Chondrocyte (in vitro differentiated cells): ENCODE measurements around the gene CACNA1C. TPM values are rescaled to one million over a fixed set of nuclear protein-coding genes. Genes with fewer than 3 reads are reported as not detected.

Experiments used
- DNase-seq: peaks from one replicate; pipeline ENCODE4 v3.0.0; 2021; ENCODE audit warnings: mixed read lengths, low spot score
- H3K27ac Mint-ChIP-seq: one replicate; pipeline ENCODE4 v1.8.0; 2021; ENCODE audit warnings: mild to moderate bottlenecking, moderate library complexity, mixed read lengths; ENCODE audit not compliant: unreplicated experiment
- H3K27me3 Mint-ChIP-seq: 2 replicates; pipeline ENCODE4 v1.8.0; 2021; ENCODE audit warnings: low read depth, mixed read lengths
- H3K36me3 Mint-ChIP-seq: 2 replicates; pipeline ENCODE4 v1.8.0; 2021; ENCODE audit warnings: low read depth, mixed read lengths
- H3K4me1 Mint-ChIP-seq: 2 replicates; pipeline ENCODE4 v1.8.0; 2021; ENCODE audit warnings: low read depth, mild to moderate bottlenecking, mixed read lengths
- H3K4me3 Mint-ChIP-seq: one replicate; pipeline ENCODE4 v1.8.0; 2021; ENCODE audit warnings: mild to moderate bottlenecking, moderate library complexity, mixed read lengths; ENCODE audit not compliant: unreplicated experiment
- H3K9me3 Mint-ChIP-seq: 2 replicates; pipeline ENCODE4 v1.8.0; 2021; ENCODE audit warnings: low read depth, mixed read lengths
- CTCF ChIP-seq: fragments of 200-600 bp; sonication (generic); IDR thresholded peaks from 2 replicates; pipeline ENCODE4 v1.5.0; 2021; ENCODE audit warnings: antibody characterized with exemption, mild to moderate bottlenecking, moderate library complexity
- total RNA-seq: library from RNA; stranded (reverse); gene quantifications from 3 replicates; pipeline ENCODE4 v1.2.1, GENCODE V29; 2021

Gene CACNA1C
- total RNA-seq, 1 donor from 2014 or later: 27.0 TPM

GRCh38 chr12:2084553-2085296, 31.9 kb downstream of the CACNA1C start:
- no peak for TF ChIP-seq CTCF
- Mint-ChIP-seq H3K36me3 (peaks cover 3% of the 10 kb centered on the region), H3K27ac (peak overlapping the region; percentile 86), H3K4me1 (peaks cover 66% of the 10 kb centered on the region), H3K4me3 (no peak overlapping the region), H3K9me3 (peaks cover 5% of the 10 kb centered on the region), H3K27me3 (no peaks in the 10 kb centered on the region)
- no peak for DNase-seq

GRCh38 chr12:2092354-2092753, 39.6 kb downstream of the CACNA1C start:
- H3K36me3 Mint-ChIP-seq: peaks cover 1% of the 10 kb centered on the region
- TF ChIP-seq CTCF: no peak
- no peaks in the 10 kb centered on the region for H3K9me3 Mint-ChIP-seq
- no peak overlapping the region for H3K27ac Mint-ChIP-seq
- no peak for DNase-seq
- no peak overlapping the region for H3K4me3 Mint-ChIP-seq
- H3K27me3 Mint-ChIP-seq: no peaks in the 10 kb centered on the region
- peaks cover 38% of the 10 kb centered on the region for H3K4me1 Mint-ChIP-seq

GRCh38 chr12:2092890-2093289, 40.1 kb downstream of the CACNA1C start:
- H3K36me3 Mint-ChIP-seq: peaks cover 1% of the 10 kb centered on the region
- no peaks in the 10 kb centered on the region for H3K27me3 Mint-ChIP-seq
- no peaks in the 10 kb centered on the region for H3K9me3 Mint-ChIP-seq
- TF ChIP-seq CTCF: no peak
- H3K4me3 Mint-ChIP-seq: no peak overlapping the region
- H3K4me1 Mint-ChIP-seq: peaks cover 41% of the 10 kb centered on the region
- DNase-seq: no peak
- peak overlapping the region; percentile 63 for H3K27ac Mint-ChIP-seq

- peaks cover 53% of the 10 kb centered on the region for H3K4me1 Mint-ChIP-seq
- no peaks in the 10 kb centered on the region for H3K36me3 Mint-ChIP-seq
- H3K27ac Mint-ChIP-seq: peak overlapping the region; percentile 22
- no peak for TF ChIP-seq CTCF
- H3K27me3 Mint-ChIP-seq: no peaks in the 10 kb centered on the region
- DNase-seq: no peak
- H3K4me3 Mint-ChIP-seq: no peak overlapping the region
- no peaks in the 10 kb centered on the region for H3K9me3 Mint-ChIP-seq
These were observed 41.8 kb downstream of the CACNA1C start for GRCh38 chr12:2094597-2094996.

GRCh38 chr12:2095878-2096277, 43.1 kb downstream of the CACNA1C start:
- no peak for TF ChIP-seq CTCF
- H3K27me3 Mint-ChIP-seq: no peaks in the 10 kb centered on the region

More at GRCh38 chr12:2095878-2096277, 43.1 kb downstream of the CACNA1C start:
- Mint-ChIP-seq H3K4me3 (no peak overlapping the region), H3K36me3 (no peaks in the 10 kb centered on the region), H3K4me1 (peaks cover 53% of the 10 kb centered on the region), H3K27ac (no peak overlapping the region), H3K9me3 (no peaks in the 10 kb centered on the region)
- no peak for DNase-seq
